Measurements from ENCODE around the gene MARS1.

GRCh38 chr12:57535764-57536596, 48.1 kb downstream of the MARS1 start:
- TF ChIP-seq POLR2AphosphoS5 (IDR thresholded peaks at IDR 0.05; ENCODE audit: borderline replicate concordance, low read depth, low read length) (no peak), EZH2 (IDR thresholded peaks at IDR 0.05) (no peak), FOXP2 (optimal IDR thresholded peaks at IDR 0.05; ENCODE audit: control extremely low read depth, extremely low read length, insufficient read depth) (no peak)

Data from SK-N-MC (cell line).